Body of pancreas (tissue), 4 donors: ENCODE data around the gene RFXAP. TPM values are rescaled to one million over a fixed set of nuclear protein-coding genes. Genes with fewer than 3 reads are reported as not detected.

Experiments used
- ATAC-seq: fragments of 150-250 bp; one replicate; pipeline ENCODE4 v1.9.1; 2016
- DNase-seq, 4 donors: peaks; one replicate each; pipeline ENCODE4 v3.0.0-alpha.2; 2019
- H3K27ac ChIP-seq, 4 donors: fragments of 200-600 bp; sonication (generic); 1 replicate in 3 of 4; 2 replicates in 1 of 4; pipeline versions ENCODE4 v1.5.1 to v1.6.1; 2016 to 2019; ENCODE audit warnings: mild to moderate bottlenecking in 1 of 4, mixed read lengths in 1 of 4, moderate library complexity in 1 of 4
- H3K27me3 ChIP-seq, 2 donors: fragments of 200-600 bp; sonication (generic); one replicate each; pipeline ENCODE4 v1.6.0; 2016; ENCODE audit warnings: mild to moderate bottlenecking in 1 of 2
- H3K36me3 ChIP-seq, 2 donors: fragments of 200-600 bp; sonication (generic); replicated peaks in 1 of 2; 2 replicates each; pipeline ENCODE4 v1.5.1; 2016; ENCODE audit warnings: low read depth in 2 of 2; ENCODE audit not compliant: insufficient read depth in 1 of 2
- H3K4me1 ChIP-seq: fragments of 200-600 bp; sonication (generic); one replicate; pipeline ENCODE4 v1.6.0; 2016
- H3K4me3 ChIP-seq, 2 donors: fragments of 200-600 bp; sonication (generic); 1 replicate in 1 of 2; 2 replicates in 1 of 2; pipeline ENCODE4 v1.5.1; 2016 to 2019
- H3K9me3 ChIP-seq, 3 donors: fragments of 200-600 bp; sonication (generic); 1 replicate in 2 of 3; 2 replicates in 1 of 3; pipeline ENCODE4 v1.5.1; 2016
- CTCF ChIP-seq, 7 experiments: fragments of 450-650 bp in 4 of 7; fragments of 200-600 bp in 3 of 7; sonication (generic) in 3 of 7; IDR thresholded peaks; one replicate each; pipeline ENCODE4 v1.5.1; 2016 to 2019; ENCODE audit warnings: antibody characterized with exemption in 7 of 7
- POLR2A ChIP-seq, 3 donors: fragments of 450-650 bp; IDR thresholded peaks; one replicate each; pipeline ENCODE4 v1.6.1; 2016; ENCODE audit warnings: antibody characterized with exemption in 3 of 3, mild to moderate bottlenecking in 2 of 3
- WGBS, 2 donors: methylation state at CpG; one replicate each; pipeline ENCODE4 v1.1.5; 2017; 5-methylcytosine and 5-hydroxymethylcytosine counted together
- intact Hi-C: fragments of 100-400 bp; cut with DNase I; formaldehyde crosslinking; loops from one replicate; pipeline ENCODE4 v1.15.1; 2023
- total RNA-seq, 2 donors: library from RNA; depleted of rRNA; stranded (reverse); fragments of >200 nt; gene quantifications; one replicate each; pipeline ENCODE4 v1.1.0, GENCODE V29; 2016

RFXAP gene
- total RNA-seq, 2 donors from 2014 or later = 0.33 to 7.0 TPM

- 94 to 95% methylated on average over 3 of the region's 3 CpGs for WGBS, 2 donors
Observed at GRCh38 chr13:36834299-36834698, 15.3 kb downstream of the RFXAP start.

GRCh38 chr13:36837354-36838092, 18.5 kb downstream of the RFXAP start:
- intact Hi-C loops = no loop called here
- Histone ChIP-seq H3K36me3 (no peaks in the 10 kb centered on the region), H3K27ac (no peak overlapping the region), H3K4me3 (no peak overlapping the region), H3K9me3 (no peaks in the 10 kb centered on the region), H3K27me3 (no peaks in the 10 kb centered on the region), H3K4me1 (peaks cover 4% of the 10 kb centered on the region)
- no peak for ATAC-seq
- DNase-seq = no peak
- WGBS, 2 donors = 50 to 56% methylated on average over 4 of the region's 4 CpGs
- TF ChIP-seq CTCF (IDR thresholded peaks at IDR 0.05) = no peak
- TF ChIP-seq POLR2A (IDR thresholded peaks at IDR 0.05) = no peak

More at GRCh38 chr13:36834299-36834698, 15.3 kb downstream of the RFXAP start:
- TF ChIP-seq POLR2A (IDR thresholded peaks at IDR 0.05) = no peak
- no peak for TF ChIP-seq CTCF (IDR thresholded peaks at IDR 0.05)
- Histone ChIP-seq H3K4me3 (no peak overlapping the region), H3K36me3 (no peaks in the 10 kb centered on the region), H3K27ac (no peak overlapping the region), H3K4me1 (no peaks in the 10 kb centered on the region), H3K9me3 (no peaks in the 10 kb centered on the region), H3K27me3 (no peaks in the 10 kb centered on the region)
- ATAC-seq (no peak), DNase-seq (no peak)
- intact Hi-C loops = no loop called here

GRCh38 chr13:36839281-36839680, 20.3 kb downstream of the RFXAP start:
- TF ChIP-seq POLR2A (IDR thresholded peaks at IDR 0.05) (no peak), CTCF (IDR thresholded peaks at IDR 0.05) (no peak)
- Histone ChIP-seq H3K27ac (no peak overlapping the region), H3K4me3 (no peak overlapping the region), H3K27me3 (no peaks in the 10 kb centered on the region), H3K4me1 (peaks cover 4% of the 10 kb centered on the region), H3K36me3 (no peaks in the 10 kb centered on the region), H3K9me3 (no peaks in the 10 kb centered on the region)
- 67 to 92% methylated on average over 3 of the region's 3 CpGs for WGBS, 2 donors
- no peak for ATAC-seq
- DNase-seq = no peak
- intact Hi-C loops = no loop called here

GRCh38 chr13:36839981-36840380, 21.0 kb downstream of the RFXAP start:
- ATAC-seq (no peak), DNase-seq (no peak)
- Histone ChIP-seq H3K4me1 (peaks cover 4% of the 10 kb centered on the region), H3K36me3 (no peaks in the 10 kb centered on the region), H3K4me3 (no peak overlapping the region), H3K27me3 (no peaks in the 10 kb centered on the region), H3K9me3 (no peaks in the 10 kb centered on the region), H3K27ac (no peak overlapping the region)
- 90 to 93% methylated on average over 12 of the region's 12 CpGs for WGBS, 2 donors
- intact Hi-C loops = no loop called here
- TF ChIP-seq POLR2A (IDR thresholded peaks at IDR 0.05) (no peak), CTCF (IDR thresholded peaks at IDR 0.05) (no peak)

- Histone ChIP-seq H3K27ac (no peak overlapping the region), H3K27me3 (no peaks in the 10 kb centered on the region), H3K36me3 (no peaks in the 10 kb centered on the region), H3K4me1 (peaks cover 4% of the 10 kb centered on the region), H3K9me3 (no peaks in the 10 kb centered on the region), H3K4me3 (no peak overlapping the region)
- TF ChIP-seq CTCF (IDR thresholded peaks at IDR 0.05) = no peak
- TF ChIP-seq POLR2A (IDR thresholded peaks at IDR 0.05) = no peak
- DNase-seq = no peak
- WGBS, 2 donors = 58 to 62% methylated on average over 3 of the region's 3 CpGs
- intact Hi-C loops = no loop called here
- no peak for ATAC-seq
Observed at GRCh38 chr13:36840718-36841250, 21.8 kb downstream of the RFXAP start.
